Mucosa of descending colon (tissue), 3 donors: ENCODE results near the gene BLM. TPM values are rescaled to one million over a fixed set of nuclear protein-coding genes. Genes with fewer than 3 reads are reported as not detected.
A peak's percentile ranks its signal among the peaks of the same experiment; 100 is the strongest.

Source experiments
- ATAC-seq: fragments of 200-7000 bp; cut with Tn5 transposase; one replicate; pipeline ENCODE4 v1.9.1; 2020; ENCODE audit warnings: mild to moderate bottlenecking, moderate library complexity
- DNase-seq, 3 donors: peaks; one replicate each; pipeline ENCODE4 v3.0.0-alpha.2; 2020
- H3K36me3 ChIP-seq: fragments of 200-600 bp; one replicate; pipeline ENCODE4 v1.8.0; 2021; ENCODE audit warnings: low read depth, mild to moderate bottlenecking
- H3K4me1 ChIP-seq: fragments of 200-600 bp; one replicate; pipeline ENCODE4 v1.8.0; 2021; ENCODE audit warnings: low read depth, mild to moderate bottlenecking
- H3K4me3 ChIP-seq: fragments of 200-600 bp; one replicate; pipeline ENCODE4 v1.8.0; 2021; ENCODE audit warnings: mild to moderate bottlenecking
- H3K9me3 ChIP-seq: fragments of 200-600 bp; one replicate; pipeline ENCODE4 v1.8.0; 2021; ENCODE audit warnings: mild to moderate bottlenecking
- CTCF ChIP-seq: fragments of 200-600 bp; IDR thresholded peaks from one replicate; pipeline ENCODE4 v1.8.0; 2022; ENCODE audit warnings: antibody characterized with exemption, mild to moderate bottlenecking
- intact Hi-C, 2 donors: fragments of 100-400 bp; cut with DNase I in 1 of 2; cut with micrococcal nuclease in 1 of 2; formaldehyde crosslinking; loops; one replicate each; pipeline versions ENCODE4 v1.11.0 to v1.11.1; 2022; cut with DNase I, micrococcal nuclease
- total RNA-seq, 3 donors: library from RNA; stranded (reverse); fragmentation: NEBNext Ultra II Directional in 2 of 3; extraction: Animal tissue kit (Norgen Biotek cat#: 25700) in 2 of 3; gene quantifications; one replicate each; pipeline versions ENCODE4 v1.2.1 to v1.2.4, GENCODE V29; 2021 to 2023
- donor health status: DM: no; HTN: no; CAD: no; lungs with moderate emphysema.
- donor health status: DM: no; HTN: no; CAD: no.
- donor health status: DM: no; HTN: yes; CAD: no.

Gene BLM
- total RNA-seq, 3 donors from 2014 or later, result 2.9 to 7.2 (median 4.1) TPM

GRCh38 chr15:90756916-90757315 is 39.8 kb downstream of the BLM start:
- H3K4me3 ChIP-seq, result no peak overlapping the region
- no peaks in the 10 kb centered on the region for H3K36me3 ChIP-seq
- DNase-seq, result no peak
- no peaks in the 10 kb centered on the region for H3K4me1 ChIP-seq
- intact Hi-C loops, result no loop called here
- no peaks in the 10 kb centered on the region for H3K9me3 ChIP-seq
- no peak for ATAC-seq
- TF ChIP-seq CTCF, result no peak

DNA sequence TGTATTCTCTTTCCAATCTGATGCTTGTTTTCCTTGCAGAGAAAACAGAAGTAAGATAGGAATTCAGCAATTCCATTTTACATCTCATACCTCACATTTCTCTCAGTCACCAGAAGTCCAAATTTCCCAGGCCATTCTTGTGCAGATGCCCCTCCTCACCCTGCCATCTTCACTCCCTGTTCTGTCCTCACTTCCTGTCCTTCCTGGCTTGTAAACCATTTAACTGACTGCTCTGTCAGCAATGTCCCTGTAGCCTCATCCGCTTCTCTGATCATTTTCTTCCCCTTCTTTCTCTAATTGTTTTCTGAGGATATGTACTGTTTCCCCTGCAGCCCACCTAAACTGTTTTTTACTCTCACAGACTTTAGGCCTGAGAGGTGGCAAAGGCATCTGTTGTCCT is 40.3 kb downstream of the BLM start:
- TF ChIP-seq CTCF, result no peak
- H3K36me3 ChIP-seq, result no peaks in the 10 kb centered on the region
- no peak for DNase-seq
- ATAC-seq, result no peak
- no peaks in the 10 kb centered on the region for H3K9me3 ChIP-seq
- intact Hi-C loops, result no loop called here
- no peak overlapping the region for H3K4me3 ChIP-seq
- no peaks in the 10 kb centered on the region for H3K4me1 ChIP-seq

DNA sequence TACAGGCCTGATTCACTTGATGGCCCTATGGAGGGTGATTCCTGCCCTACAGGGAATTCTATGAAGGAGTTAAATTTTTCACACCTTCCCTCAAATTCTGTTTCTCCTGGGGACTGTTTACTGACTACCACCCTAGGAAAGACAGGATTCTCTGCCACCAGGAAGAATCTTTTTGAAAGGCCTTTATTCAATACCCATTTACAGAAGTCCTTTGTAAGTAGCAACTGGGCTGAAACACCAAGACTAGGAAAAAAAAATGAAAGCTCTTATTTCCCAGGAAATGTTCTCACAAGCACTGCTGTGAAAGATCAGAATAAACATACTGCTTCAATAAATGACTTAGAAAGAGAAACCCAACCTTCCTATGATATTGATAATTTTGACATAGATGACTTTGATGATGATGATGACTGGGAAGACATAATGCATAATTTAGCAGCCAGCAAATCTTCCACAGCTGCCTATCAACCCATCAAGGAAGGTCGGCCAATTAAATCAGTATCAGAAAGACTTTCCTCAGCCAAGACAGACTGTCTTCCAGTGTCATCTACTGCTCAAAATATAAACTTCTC is 43.6 kb downstream of the BLM start:
- no peaks in the 10 kb centered on the region for H3K4me1 ChIP-seq
- DNase-seq (no peak), ATAC-seq (no peak)
- intact Hi-C loops, result no loop called here
- no peaks in the 10 kb centered on the region for H3K9me3 ChIP-seq
- no peak for TF ChIP-seq CTCF
- H3K4me3 ChIP-seq, result no peak overlapping the region
- no peaks in the 10 kb centered on the region for H3K36me3 ChIP-seq

DNA sequence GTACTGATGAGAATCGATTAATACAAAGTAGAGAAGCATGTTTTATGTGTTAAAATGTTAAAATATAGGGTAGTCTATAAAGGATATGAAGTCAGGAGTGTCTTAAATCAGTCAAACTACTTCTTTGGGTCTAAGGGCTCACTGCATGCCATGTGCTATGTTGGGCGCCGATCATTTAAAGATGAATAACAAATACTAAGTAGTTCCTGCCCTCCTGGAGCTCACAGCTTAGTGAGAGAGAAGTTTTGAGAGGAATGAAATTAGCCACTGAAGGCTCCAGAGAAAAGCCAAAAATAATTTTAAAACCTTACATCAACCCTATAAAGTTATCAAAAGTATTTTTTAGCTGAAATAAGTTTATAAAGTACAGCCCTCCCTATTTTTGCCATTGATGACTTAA is 44.5 kb downstream of the BLM start:
- TF ChIP-seq CTCF, result no peak
- intact Hi-C loops, result no loop called here
- H3K9me3 ChIP-seq, result no peaks in the 10 kb centered on the region
- H3K36me3 ChIP-seq, result no peaks in the 10 kb centered on the region
- ATAC-seq (no peak), DNase-seq (no peak)
- no peak overlapping the region for H3K4me3 ChIP-seq
- H3K4me1 ChIP-seq, result no peaks in the 10 kb centered on the region

DNA sequence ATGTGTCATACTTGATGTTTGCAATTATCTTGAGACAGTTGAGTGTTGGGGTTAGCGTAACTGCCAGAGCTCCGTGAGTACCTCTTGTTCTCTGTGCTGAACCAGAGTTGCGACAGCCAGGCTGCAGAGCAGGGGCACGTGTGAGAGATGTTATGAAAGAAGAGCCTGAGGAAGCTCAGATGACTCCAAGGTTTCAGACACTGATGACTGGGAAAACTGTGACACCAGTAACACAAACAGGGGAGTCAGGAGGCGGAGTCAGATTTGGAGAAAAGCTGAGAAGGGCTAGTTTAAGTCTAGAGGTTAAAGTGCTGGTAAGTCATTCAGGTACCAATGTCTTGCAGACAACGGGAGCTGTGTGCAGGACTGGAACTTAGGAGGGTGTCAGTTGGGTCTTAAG is 45.0 kb downstream of the BLM start:
- intact Hi-C loops, result no loop called here
- no peak for DNase-seq
- Histone ChIP-seq H3K36me3 (no peaks in the 10 kb centered on the region), H3K4me1 (no peaks in the 10 kb centered on the region), H3K9me3 (no peaks in the 10 kb centered on the region), H3K4me3 (no peak overlapping the region)
- peak; percentile 53 for ATAC-seq
- no peak for TF ChIP-seq CTCF
